HepG2 (cell line): Measurements from ENCODE around the gene NCS1. TPM values are rescaled to one million over a fixed set of nuclear protein-coding genes. Genes with fewer than 3 reads are reported as not detected.

Experiments used
- ATAC-seq: fragments of 200-7000 bp; cut with Tn5 transposase; 3 replicates; pipeline ENCODE4 v1.9.1; 2020; ENCODE audit warnings: mild to moderate bottlenecking, moderate library complexity
- BruUV-seq: library from RNA; stranded (reverse); fragments of 400-500 nt; replicated peaks from 2 replicates; lab custom pipeline; 2021; lab: Mats Ljungman, UMichigan
- CTCF ChIA-PET: fragments of 300-600 bp; formaldehyde crosslinking; extraction: SDS; loops from one replicate; lab custom pipeline; 2021; ENCODE audit warnings: low total read pairs, inconsistent platforms, low intra/inter-chr PET ratio; lab: Yijun Ruan, JAX
- POLR2A ChIA-PET: fragments of 350-600 bp; sonication (Branson Sonifier 250); formaldehyde crosslinking; loops from one replicate; lab custom pipeline; 2020; ENCODE audit warnings: antibody characterized with exemption, inconsistent platforms; lab: Yijun Ruan, JAX
- DNase-seq: peaks from one replicate; pipeline ENCODE4 v3.0.0-alpha.2; 2015; ENCODE audit warnings: low spot score
- FAIRE-seq: peaks from 3 replicates; lab custom pipeline; 2011; peaks lifted over from hg19 to GRCh38; lab: Jason Lieb, UNC
- H2AFZ ChIP-seq: one replicate; pipeline ENCODE4 v1.6.1; 2011; ENCODE audit warnings: low read length, inconsistent platforms
- H3K27ac ChIP-seq: fragments of 300-600 bp; 3 replicates; pipeline ENCODE4 v1.8.0; 2011; ENCODE audit warnings: mixed run types, mild to moderate bottlenecking, mixed read lengths, low read length, inconsistent platforms; ENCODE audit not compliant: insufficient read depth; ENCODE audit errors: extremely low read length
- H3K27me3 ChIP-seq, 2 experiments: fragments of 200-600 bp in 1 of 2; 2 replicates in 1 of 2; 3 replicates in 1 of 2; pipeline versions ENCODE4 v1.6.0 to v1.8.0; 2011; ENCODE audit warnings: low read length in 2 of 2, mild to moderate bottlenecking in 2 of 2, moderate library complexity in 2 of 2, inconsistent platforms in 1 of 2; ENCODE audit not compliant: insufficient read depth in 2 of 2, control insufficient read depth in 1 of 2
- H3K36me3 ChIP-seq, 2 experiments: fragments of 200-600 bp in 1 of 2; replicated peaks in 1 of 2; 2 replicates in 1 of 2; 3 replicates in 1 of 2; pipeline versions ENCODE4 v1.5.1 to v1.8.0; 2011; ENCODE audit warnings: low read length in 2 of 2, inconsistent platforms in 1 of 2; ENCODE audit not compliant: insufficient read depth in 2 of 2, control insufficient read depth in 1 of 2
- H3K4me1 ChIP-seq: 2 replicates; pipeline ENCODE4 v1.5.1; 2012; ENCODE audit warnings: low read length, inconsistent platforms; ENCODE audit not compliant: insufficient read depth
- H3K4me2 ChIP-seq: 2 replicates; pipeline ENCODE4 v1.6.0; 2011; ENCODE audit warnings: low read depth, low read length, inconsistent platforms
- H3K4me3 ChIP-seq, 3 experiments: fragments of 200-600 bp in 1 of 3; sonication (generic), shearing (Covaris generic) in 1 of 3; replicated peaks in 1 of 3; 2 replicates each; pipeline ENCODE4 v1.5.1; 2011 to 2016; ENCODE audit warnings: low read length in 3 of 3, inconsistent platforms in 2 of 3, low read depth in 2 of 3, mild to moderate bottlenecking in 2 of 3, control low read depth in 1 of 3, mixed read lengths in 1 of 3; ENCODE audit not compliant: insufficient read depth in 1 of 3
- H3K79me2 ChIP-seq: one replicate; pipeline ENCODE4 v1.6.1; 2011; ENCODE audit warnings: low read length, inconsistent platforms; ENCODE audit not compliant: insufficient read depth
- H3K9ac ChIP-seq: 2 replicates; pipeline ENCODE4 v1.6.0; 2011; ENCODE audit warnings: mild to moderate bottlenecking, low read depth, low read length, inconsistent platforms; ENCODE audit not compliant: insufficient read depth
- H3K9me3 ChIP-seq: 2 replicates; pipeline ENCODE4 v1.5.1; 2012; ENCODE audit warnings: mild to moderate bottlenecking, low read length
- H4K20me1 ChIP-seq: 2 replicates; pipeline ENCODE4 v1.6.0; 2011; ENCODE audit warnings: inconsistent platforms, mild to moderate bottlenecking, low read length, moderate library complexity; ENCODE audit not compliant: insufficient read depth
- HMG20A ChIP-seq: IDR thresholded peaks from 2 replicates; pipeline ENCODE4 v1.6.1; 2016; ENCODE audit warnings: borderline replicate concordance
- NFIB ChIP-seq: sonication (generic); formaldehyde crosslinking; IDR thresholded peaks from 2 replicates; pipeline ENCODE4 v1.9.0; 2021; ENCODE audit warnings: missing genetic modification reagents, mild to moderate bottlenecking, borderline replicate concordance
- NFYB ChIP-seq: sonication (generic); formaldehyde crosslinking; IDR thresholded peaks from 2 replicates; pipeline ENCODE4 v1.4.0; 2020; ENCODE audit warnings: missing genetic modification reagents
- NRL ChIP-seq: sonication (generic); formaldehyde crosslinking; IDR thresholded peaks from 2 replicates; pipeline ENCODE4 v1.5.0; 2020; ENCODE audit warnings: missing genetic modification reagents, mild to moderate bottlenecking, moderate library complexity, borderline replicate concordance
- PLRG1 ChIP-seq: fragments of 450-650 bp; conservative IDR thresholded peaks from 2 replicates; pipeline ENCODE4 v1.6.1; 2016
- RFXANK ChIP-seq: IDR thresholded peaks from 2 replicates; pipeline ENCODE4 v1.6.1; 2016
- TCF12 ChIP-seq, 2 experiments: fragments of 450-650 bp in 1 of 2; sonication (generic) in 1 of 2; formaldehyde crosslinking in 1 of 2; IDR thresholded peaks; 2 replicates each; pipeline versions ENCODE4 v1.6.1 to v1.8.0; 2017 to 2022; ENCODE audit warnings: antibody characterized with exemption in 1 of 2, mild to moderate bottlenecking in 1 of 2, missing genetic modification reagents in 1 of 2, moderate library complexity in 1 of 2
- TCF7L2 ChIP-seq: IDR thresholded peaks from 2 replicates; pipeline ENCODE4 v1.6.1; 2011; ENCODE audit warnings: mild to moderate bottlenecking, low read depth, low read length, moderate library complexity
- ZNF878 ChIP-seq: sonication (generic); formaldehyde crosslinking; IDR thresholded peaks from 2 replicates; pipeline ENCODE4 v1.8.1; 2023; ENCODE audit warnings: mild to moderate bottlenecking, missing genetic modification reagents, moderate library complexity
- ZSCAN20 ChIP-seq: sonication (generic); formaldehyde crosslinking; IDR thresholded peaks from 2 replicates; pipeline ENCODE4 v1.4.0; 2020; ENCODE audit warnings: missing genetic modification reagents, mild to moderate bottlenecking, borderline replicate concordance
- WGBS: methylation state at CpG from one replicate; pipeline ENCODE4 v1.1.6; 2017; ENCODE audit warnings: low lambda C conversion rate; 5-methylcytosine and 5-hydroxymethylcytosine counted together
- in situ Hi-C: cut with HindIII; loops from 2 replicates; pipeline ENCODE4 v1.10.0; 2017; ENCODE audit warnings: low pct_unique_long_range_greater_than_20kb; ENCODE audit not compliant: extremely low pct_ligation_motif_present
- intact Hi-C: fragments of 100-400 bp; cut with micrococcal nuclease; formaldehyde crosslinking; loops from one replicate; pipeline ENCODE4 v1.10.0; 2022; ENCODE audit not compliant: unreplicated experiment
- polyA plus RNA-seq, 8 experiments: library from polyadenylated mRNA; depleted of rRNA in 3 of 8; stranded (reverse) in 7 of 8; unstranded in 1 of 8; fragments of >200 nt; fragmentation: Illumina TruSeq in 4 of 8; extraction: Trizol in 4 of 8; gene quantifications; 2 replicates each; pipeline versions ENCODE4 v1.2.1 to v1.2.3, GENCODE V29; 2011 to 2016; ENCODE audit warnings: low read depth in 4 of 8, missing spikeins in 1 of 8, mixed read lengths in 1 of 8; ENCODE audit not compliant: insufficient read depth in 1 of 8
- total RNA-seq, 5 experiments: library from RNA; depleted of rRNA; stranded (reverse); fragments of >200 nt; fragmentation: Illumina TruSeq; extraction: Trizol; gene quantifications; 2 replicates each; pipeline ENCODE4 v1.2.3, GENCODE V29; 2016; ENCODE audit warnings: low read depth in 1 of 5
- TF ChIP-seq, protein P1 (sequence below): sonication (generic); formaldehyde crosslinking; IDR thresholded peaks from 2 replicates; pipeline ENCODE4 v1.4.0; 2020; ENCODE audit warnings: missing genetic modification reagents; ENCODE audit errors: not compliant biosample characterization
- TF ChIP-seq, protein P2 (sequence below), 2 experiments: IDR thresholded peaks; 2 replicates each; pipeline ENCODE4 v1.6.1; 2011 to 2012; ENCODE audit warnings: low read length in 2 of 2, borderline replicate concordance in 1 of 2, low read depth in 1 of 2, mild to moderate bottlenecking in 1 of 2, moderate library complexity in 1 of 2

Gene NCS1
- total and polyA plus RNA-seq, 2 of the 13 experiments (the other 11 are each of a cell fraction or from before 2014, with no cell fraction given) = 4.7 to 6.1 TPM

DNA sequence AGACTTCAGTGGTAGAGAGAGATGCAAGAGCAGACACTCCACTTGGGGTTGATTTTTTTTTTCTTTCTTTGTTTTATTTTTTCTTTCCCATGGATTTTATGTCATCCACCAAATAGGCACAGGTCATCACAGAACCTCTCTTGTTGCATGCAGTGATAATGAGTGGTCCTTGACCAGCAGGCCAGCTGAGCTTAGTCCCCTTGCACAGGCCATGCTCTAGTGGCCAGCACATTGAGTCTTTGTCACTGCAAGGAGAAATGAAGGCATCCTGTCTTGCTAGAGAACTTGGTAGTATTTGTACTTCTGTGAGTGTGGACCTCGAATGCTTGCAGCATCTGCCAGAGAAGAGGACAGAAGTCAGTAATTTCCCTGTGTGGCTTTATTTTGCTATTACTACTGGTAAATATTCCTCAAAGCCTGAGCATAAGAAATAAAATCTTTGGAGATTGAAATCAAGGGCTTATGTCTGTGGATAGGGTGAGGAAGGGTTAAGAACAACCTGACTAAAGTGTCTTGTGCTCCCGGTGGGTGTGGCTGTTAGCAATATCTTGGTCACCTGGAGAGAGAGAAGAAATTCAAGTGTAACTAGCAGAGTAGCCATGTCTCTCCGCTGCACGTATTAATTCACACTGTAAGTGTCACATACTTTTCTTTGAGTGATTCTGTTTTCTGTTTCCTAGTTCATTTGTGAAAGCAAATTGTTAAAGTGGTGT, 45.3 kb upstream of the NCS1 start:
- Histone ChIP-seq H3K4me3 (no peak overlapping the region), H3K9ac (no peak overlapping the region), H3K79me2 (no peaks in the 10 kb centered on the region)
- no peak for ATAC-seq
- POLR2A ChIA-PET = no interaction called here
- WGBS = 82% methylated on average over 4 of the region's 4 CpGs
- TF ChIP-seq NFIB (CRISPR knock-in tag) = no peak
- TF ChIP-seq PLRG1 = no peak
- no peak for TF ChIP-seq NRL (CRISPR knock-in tag)
- no peak for TF ChIP-seq ZNF878
- TF ChIP-seq NFYB (CRISPR knock-in tag) = no peak
- TF ChIP-seq, protein P1, sequence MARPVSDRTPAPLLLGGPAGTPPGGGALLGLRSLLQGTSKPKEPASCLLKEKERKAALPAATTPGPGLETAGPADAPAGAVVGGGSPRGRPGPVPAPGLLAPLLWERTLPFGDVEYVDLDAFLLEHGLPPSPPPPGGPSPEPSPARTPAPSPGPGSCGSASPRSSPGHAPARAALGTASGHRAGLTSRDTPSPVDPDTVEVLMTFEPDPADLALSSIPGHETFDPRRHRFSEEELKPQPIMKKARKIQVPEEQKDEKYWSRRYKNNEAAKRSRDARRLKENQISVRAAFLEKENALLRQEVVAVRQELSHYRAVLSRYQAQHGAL (CRISPR knock-in tag) = no peak
- TF ChIP-seq TCF12 (IDR thresholded peaks at IDR 0.05) = no peak
- no peak for TF ChIP-seq TCF12 (CRISPR knock-in tag; IDR thresholded peaks at IDR 0.05)
- no peak for TF ChIP-seq RFXANK (CRISPR knock-in tag)
- no peak for TF ChIP-seq HMG20A
- TF ChIP-seq, protein P2, sequence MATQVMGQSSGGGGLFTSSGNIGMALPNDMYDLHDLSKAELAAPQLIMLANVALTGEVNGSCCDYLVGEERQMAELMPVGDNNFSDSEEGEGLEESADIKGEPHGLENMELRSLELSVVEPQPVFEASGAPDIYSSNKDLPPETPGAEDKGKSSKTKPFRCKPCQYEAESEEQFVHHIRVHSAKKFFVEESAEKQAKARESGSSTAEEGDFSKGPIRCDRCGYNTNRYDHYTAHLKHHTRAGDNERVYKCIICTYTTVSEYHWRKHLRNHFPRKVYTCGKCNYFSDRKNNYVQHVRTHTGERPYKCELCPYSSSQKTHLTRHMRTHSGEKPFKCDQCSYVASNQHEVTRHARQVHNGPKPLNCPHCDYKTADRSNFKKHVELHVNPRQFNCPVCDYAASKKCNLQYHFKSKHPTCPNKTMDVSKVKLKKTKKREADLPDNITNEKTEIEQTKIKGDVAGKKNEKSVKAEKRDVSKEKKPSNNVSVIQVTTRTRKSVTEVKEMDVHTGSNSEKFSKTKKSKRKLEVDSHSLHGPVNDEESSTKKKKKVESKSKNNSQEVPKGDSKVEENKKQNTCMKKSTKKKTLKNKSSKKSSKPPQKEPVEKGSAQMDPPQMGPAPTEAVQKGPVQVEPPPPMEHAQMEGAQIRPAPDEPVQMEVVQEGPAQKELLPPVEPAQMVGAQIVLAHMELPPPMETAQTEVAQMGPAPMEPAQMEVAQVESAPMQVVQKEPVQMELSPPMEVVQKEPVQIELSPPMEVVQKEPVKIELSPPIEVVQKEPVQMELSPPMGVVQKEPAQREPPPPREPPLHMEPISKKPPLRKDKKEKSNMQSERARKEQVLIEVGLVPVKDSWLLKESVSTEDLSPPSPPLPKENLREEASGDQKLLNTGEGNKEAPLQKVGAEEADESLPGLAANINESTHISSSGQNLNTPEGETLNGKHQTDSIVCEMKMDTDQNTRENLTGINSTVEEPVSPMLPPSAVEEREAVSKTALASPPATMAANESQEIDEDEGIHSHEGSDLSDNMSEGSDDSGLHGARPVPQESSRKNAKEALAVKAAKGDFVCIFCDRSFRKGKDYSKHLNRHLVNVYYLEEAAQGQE (IDR thresholded peaks at IDR 0.05; ENCODE audit: borderline replicate concordance in 1 of 2, low read depth in 1 of 2, low read length in 2 of 2) = no peak
- TF ChIP-seq TCF7L2 = no peak
- TF ChIP-seq ZSCAN20 (CRISPR knock-in tag) = no peak
- TF ChIP-seq, all 625 proteins: peak for 0
- Histone ChIP-seq H3K9me3 (no peaks in the 10 kb centered on the region), H3K4me1 (no peaks in the 10 kb centered on the region), H2AFZ (no peak overlapping the region), H3K4me2 (no peak overlapping the region), H3K36me3 (peaks cover 10 to 36% of the 10 kb centered on the region in 2 experiments; a peak in 4 of 5 replicates), H3K27ac (no peak overlapping the region), H3K27me3 (no peaks in the 10 kb centered on the region), H4K20me1 (no peaks in the 10 kb centered on the region)
- DNase-seq = no peak
- BruUV-seq = no TSS peak
- CTCF ChIA-PET = no interaction called here
- FAIRE-seq = no peak
- in situ Hi-C loops = no loop called here
- intact Hi-C loops = no loop called here
